Gastrocnemius medialis (tissue), 4 donors: ENCODE data around the gene TMIGD2.

Experiments used
- CTCF ChIP-seq, 5 experiments: fragments of 450-650 bp in 3 of 5; fragments of 200-600 bp in 2 of 5; sonication (generic) in 2 of 5; IDR thresholded peaks in 4 of 5; conservative IDR thresholded peaks in 1 of 5; 1 replicate in 4 of 5; 2 replicates in 1 of 5; pipeline ENCODE4 v1.5.1; 2016 to 2019; ENCODE audit warnings: antibody characterized with exemption in 5 of 5, mild to moderate bottlenecking in 3 of 5, moderate library complexity in 3 of 5
- POLR2A ChIP-seq, 2 donors: fragments of 450-650 bp; IDR thresholded peaks; one replicate each; pipeline ENCODE4 v1.6.1; 2017; ENCODE audit warnings: antibody characterized with exemption in 2 of 2, mild to moderate bottlenecking in 2 of 2, moderate library complexity in 2 of 2

- TF ChIP-seq CTCF (IDR thresholded peaks at IDR 0.05 in 4 of 5, conservative IDR thresholded peaks at IDR 0.05 in 1 of 5) (no peak), POLR2A (IDR thresholded peaks at IDR 0.05) (no peak)
These were observed 34.0 kb downstream of the TMIGD2 start for GRCh38 chr19:4267901-4268815.
